ENCODE measurements around the gene NRARP. TPM values are rescaled to one million over a fixed set of nuclear protein-coding genes. Genes with fewer than 3 reads are reported as not detected.

Gene NRARP
- total RNA-seq, 1 donor from 2014 or later: 51.7 TPM

DNA sequence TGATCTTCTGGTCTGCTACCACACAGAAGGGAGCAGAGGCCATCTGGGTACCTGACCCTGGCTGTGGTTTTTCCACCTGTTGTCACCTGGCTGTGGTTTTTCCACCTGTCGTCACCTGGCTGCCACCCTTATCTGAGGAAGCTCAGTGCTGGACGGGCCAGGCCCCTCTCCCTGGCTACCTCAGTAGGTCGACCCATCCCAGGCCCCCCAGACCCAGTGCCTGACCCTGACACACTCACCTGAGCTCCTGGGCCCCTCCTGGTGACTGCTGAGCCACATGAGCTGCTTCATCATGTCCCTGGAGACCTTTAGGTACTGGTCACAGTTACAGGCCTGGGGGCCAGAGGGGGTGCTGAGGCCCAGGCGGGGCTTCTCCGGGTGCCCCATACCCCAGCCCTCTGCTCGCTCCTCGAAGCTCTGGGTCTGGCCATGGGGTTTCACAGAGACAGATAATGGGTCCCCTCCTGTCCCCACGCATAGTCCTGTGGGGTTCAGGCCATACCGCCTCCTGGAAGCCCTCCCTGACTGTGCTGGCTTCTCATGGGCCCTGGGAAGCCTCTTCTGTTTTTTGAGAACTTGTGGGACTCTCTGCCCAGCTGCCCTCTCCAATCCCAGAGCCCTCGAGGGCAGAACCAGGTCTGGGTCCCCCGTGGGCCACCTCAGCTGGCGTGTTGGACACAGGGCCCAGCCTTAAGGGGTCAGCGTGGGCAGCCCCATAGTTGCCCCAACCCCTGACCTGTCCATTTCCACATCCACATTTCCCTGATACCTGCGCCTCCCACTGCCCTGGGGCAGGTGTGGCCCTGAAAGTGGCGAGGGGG is 7.5 kb upstream of the NRARP start:
- H3K36me3 ChIP-seq: no peaks in the 10 kb centered on the region
- no peak for TF ChIP-seq CTCF (IDR thresholded peaks at IDR 0.05)
- H3K4me1 ChIP-seq: peaks cover 15 to 16% of the 10 kb centered on the region in 2 donors
- intact Hi-C loops (cut with DNase I): no loop called here
- no peak overlapping the region for H3K4me3 ChIP-seq
- H3K9me3 ChIP-seq: no peaks in the 10 kb centered on the region
- DNase-seq (ENCODE audit: low spot score in 2 of 2): peak in 1 of 2 donors; percentile 53
- H3K27ac ChIP-seq: no peak overlapping the region
- H3K27me3 ChIP-seq: no peaks in the 10 kb centered on the region

- intact Hi-C loops (cut with DNase I): no loop called here
- Histone ChIP-seq H3K27ac (no peak overlapping the region), H3K36me3 (no peaks in the 10 kb centered on the region), H3K27me3 (no peaks in the 10 kb centered on the region), H3K9me3 (no peaks in the 10 kb centered on the region), H3K4me1 (peaks cover 15 to 16% of the 10 kb centered on the region in 2 donors), H3K4me3 (no peak overlapping the region)
- DNase-seq (ENCODE audit: low spot score in 2 of 2): peak in 1 of 2 donors; percentile 54
- TF ChIP-seq CTCF (IDR thresholded peaks at IDR 0.05): no peak
Measured at GRCh38 chr9:137308057-137308619, 6.1 kb upstream of the NRARP start.

- H3K4me3 ChIP-seq: no peak overlapping the region
- no peak for TF ChIP-seq CTCF (IDR thresholded peaks at IDR 0.05)
- no peaks in the 10 kb centered on the region for H3K27me3 ChIP-seq
- no peaks in the 10 kb centered on the region for H3K36me3 ChIP-seq
- no peaks in the 10 kb centered on the region for H3K9me3 ChIP-seq
- intact Hi-C loops (cut with DNase I): no loop called here
- DNase-seq (ENCODE audit: low spot score in 2 of 2): peak in 1 of 2 donors; percentile 63
- H3K27ac ChIP-seq: no peak overlapping the region
- peaks cover 15 to 19% of the 10 kb centered on the region in 2 donors for H3K4me1 ChIP-seq
Measured at GRCh38 chr9:137307255-137308056, 5.4 kb upstream of the NRARP start.

GRCh38 chr9:137306850-137307254 is 4.8 kb upstream of the NRARP start:
- H3K4me3 ChIP-seq: no peak overlapping the region
- DNase-seq (ENCODE audit: low spot score in 2 of 2): peak in 1 of 2 donors; percentile 62
- peaks cover 15 to 19% of the 10 kb centered on the region in 2 donors for H3K4me1 ChIP-seq
- H3K27ac ChIP-seq: no peak overlapping the region
- H3K27me3 ChIP-seq: no peaks in the 10 kb centered on the region
- H3K36me3 ChIP-seq: no peaks in the 10 kb centered on the region
- intact Hi-C loops (cut with DNase I): no loop called here
- H3K9me3 ChIP-seq: no peaks in the 10 kb centered on the region
- TF ChIP-seq CTCF (IDR thresholded peaks at IDR 0.05): no peak

- H3K4me3 ChIP-seq: peak overlapping the region in 1 of 2 donors; percentile 48
- H3K9me3 ChIP-seq: no peaks in the 10 kb centered on the region
- no peak for TF ChIP-seq CTCF (IDR thresholded peaks at IDR 0.05)
- peaks cover 19 to 23% of the 10 kb centered on the region in 2 donors for H3K4me1 ChIP-seq
- no peaks in the 10 kb centered on the region for H3K36me3 ChIP-seq
- peak in 1 of 2 donors; percentile 62 for DNase-seq (ENCODE audit: low spot score in 2 of 2)
- peak overlapping the region; percentile 30 to 50 for H3K27ac ChIP-seq
- no peaks in the 10 kb centered on the region for H3K27me3 ChIP-seq
- intact Hi-C loops (cut with DNase I): no loop called here
Measured at GRCh38 chr9:137306066-137306849, 4.2 kb upstream of the NRARP start.

Measured in ascending aorta (tissue), 2 donors.